Measurements from ENCODE around the gene BTBD2. TPM values are rescaled to one million over a fixed set of nuclear protein-coding genes. Genes with fewer than 3 reads are reported as not detected.

BTBD2 gene
- polyA plus RNA-seq, 4 donors, result 90.4 to 129 (median 95.5) TPM

DNA sequence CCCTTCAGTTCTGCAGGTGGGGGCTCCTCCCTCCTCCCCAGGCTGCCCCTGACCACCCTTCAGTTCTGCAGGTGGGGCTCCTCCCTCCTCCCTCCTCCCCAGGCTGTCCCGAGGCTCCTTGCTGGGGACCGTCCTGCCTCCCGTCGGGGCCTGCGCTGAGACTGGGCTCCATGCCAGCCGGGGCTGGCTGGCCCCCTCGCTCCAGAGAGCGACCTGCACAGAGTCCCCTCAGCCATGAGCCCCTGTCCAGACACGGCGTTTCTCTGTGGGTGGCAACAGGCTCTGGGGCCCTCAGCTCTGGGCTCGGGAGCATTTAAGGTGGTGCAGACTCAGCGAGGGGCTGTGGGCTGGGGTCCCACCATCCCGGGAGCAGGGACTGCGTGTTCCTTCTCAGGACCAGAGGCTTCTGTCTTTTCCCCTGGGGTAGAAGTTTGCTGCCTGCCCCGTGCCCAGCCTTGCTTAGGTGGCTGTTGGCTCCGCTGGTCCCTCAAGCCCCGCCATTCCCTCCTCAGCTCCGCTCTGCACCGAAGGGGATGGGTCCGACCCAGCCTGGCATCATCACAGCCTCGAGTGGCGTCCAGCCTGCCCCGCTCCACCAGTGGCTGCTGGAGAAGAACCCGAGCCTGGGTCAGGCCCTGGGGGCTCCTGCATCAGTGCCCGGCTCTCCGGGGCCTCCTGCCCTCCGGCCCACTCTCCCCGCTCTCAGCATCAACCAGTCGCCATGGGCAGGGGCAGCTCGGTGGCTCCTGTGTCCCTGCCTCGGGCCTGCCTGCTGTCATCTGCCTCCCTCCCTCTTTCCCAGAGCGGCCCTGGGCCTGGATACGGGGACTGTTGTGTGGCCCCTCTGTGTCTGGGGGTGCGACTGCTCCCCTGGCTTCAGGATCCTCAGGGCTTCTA is 47.0 kb downstream of the BTBD2 start:
- DNase-seq (ENCODE audit: low read depth in 4 of 4, low spot score in 3 of 4), result no peak

DNA sequence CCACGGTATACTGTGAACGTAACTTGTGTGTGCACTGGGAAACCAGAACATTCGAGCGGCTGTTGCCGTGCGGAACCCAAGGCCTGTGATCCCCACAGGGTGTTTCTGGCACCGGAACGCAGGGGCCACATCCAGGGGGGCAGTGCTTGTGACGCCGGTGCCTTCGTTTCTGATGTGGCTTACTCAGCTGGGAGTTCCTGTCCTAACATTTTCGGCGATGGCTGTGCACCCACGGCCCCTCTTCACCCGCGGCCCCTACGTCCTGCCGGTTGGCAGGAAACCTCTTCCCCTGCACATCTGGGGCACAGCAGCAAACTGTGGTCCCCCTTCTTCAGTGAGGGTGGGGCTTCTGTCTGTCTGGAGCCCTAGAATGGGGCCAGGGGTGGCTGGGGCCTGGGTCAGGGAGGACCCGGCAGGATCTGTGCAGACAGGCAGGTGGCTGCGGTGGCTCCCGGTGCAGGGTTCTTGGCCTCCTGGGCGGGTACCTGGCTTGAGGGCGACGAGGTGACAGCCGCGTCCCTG is 48.4 kb downstream of the BTBD2 start:
- no peak for DNase-seq (ENCODE audit: low read depth in 4 of 4, low spot score in 3 of 4)

DNA sequence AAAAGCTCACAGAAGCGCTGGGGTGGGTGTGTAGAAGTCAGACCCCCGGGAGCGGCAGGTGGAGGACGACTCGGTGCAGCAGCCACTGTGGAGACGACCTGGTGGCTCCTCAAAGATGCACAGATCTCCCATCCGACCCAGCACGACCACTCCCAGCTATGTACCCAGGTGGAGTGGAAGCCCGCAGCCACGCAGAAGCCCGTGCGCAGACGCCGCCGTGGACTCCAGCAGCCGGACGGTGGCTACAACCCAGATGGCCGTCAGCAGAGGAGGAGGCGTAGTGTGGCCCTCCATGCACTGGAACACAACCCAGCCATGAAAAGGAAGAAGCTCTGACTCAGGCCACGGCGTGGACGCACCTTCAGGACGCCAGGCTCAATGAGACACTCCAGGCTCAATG is 52.8 kb downstream of the BTBD2 start:
- no peak for DNase-seq (ENCODE audit: low read depth in 4 of 4, low spot score in 3 of 4)

DNA sequence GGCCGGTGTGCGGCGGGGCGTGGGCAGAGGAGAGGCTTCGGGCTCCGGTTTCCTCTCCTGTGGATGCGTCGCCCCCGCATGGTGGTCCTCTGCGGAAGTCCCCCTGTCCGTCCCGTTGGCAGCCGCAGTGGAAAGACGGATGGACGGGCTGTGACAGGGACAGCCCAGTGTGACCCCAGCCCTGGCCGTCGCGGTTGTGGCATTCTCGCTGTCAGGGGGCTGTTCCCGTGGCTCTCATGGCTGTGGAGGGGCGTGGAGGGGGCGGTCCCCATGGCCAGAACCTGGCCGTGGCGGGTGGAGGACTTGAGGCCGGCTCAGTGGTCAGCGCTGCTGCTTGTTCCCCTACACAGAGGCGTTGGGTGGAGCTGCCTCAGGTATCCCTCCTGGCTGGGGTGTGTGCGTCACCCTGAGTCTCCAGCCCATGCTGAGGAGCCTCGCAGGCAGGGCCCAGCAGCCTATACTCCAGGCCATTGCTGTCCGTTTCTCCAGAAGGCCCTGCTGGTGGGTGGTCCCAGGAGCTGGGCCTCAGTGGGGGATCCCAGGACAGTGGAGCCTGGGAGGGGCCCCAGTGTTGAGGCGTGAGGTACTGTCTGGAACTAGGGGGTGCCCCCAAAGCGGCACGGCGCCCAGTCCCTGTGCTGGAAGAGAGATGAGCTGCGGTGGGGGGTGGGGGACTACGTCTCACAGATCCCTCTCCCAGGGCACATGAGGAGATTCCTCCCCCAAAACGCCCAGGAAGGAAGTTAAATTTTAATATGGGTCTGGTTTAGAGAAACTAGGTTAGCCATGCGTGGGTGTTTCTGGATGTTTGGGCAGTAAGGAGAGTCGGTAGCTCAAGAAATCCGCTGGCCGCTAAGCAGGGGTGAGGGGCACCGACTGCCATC is 54.3 kb downstream of the BTBD2 start:
- DNase-seq (ENCODE audit: low read depth in 4 of 4, low spot score in 3 of 4), result no peak

DNA sequence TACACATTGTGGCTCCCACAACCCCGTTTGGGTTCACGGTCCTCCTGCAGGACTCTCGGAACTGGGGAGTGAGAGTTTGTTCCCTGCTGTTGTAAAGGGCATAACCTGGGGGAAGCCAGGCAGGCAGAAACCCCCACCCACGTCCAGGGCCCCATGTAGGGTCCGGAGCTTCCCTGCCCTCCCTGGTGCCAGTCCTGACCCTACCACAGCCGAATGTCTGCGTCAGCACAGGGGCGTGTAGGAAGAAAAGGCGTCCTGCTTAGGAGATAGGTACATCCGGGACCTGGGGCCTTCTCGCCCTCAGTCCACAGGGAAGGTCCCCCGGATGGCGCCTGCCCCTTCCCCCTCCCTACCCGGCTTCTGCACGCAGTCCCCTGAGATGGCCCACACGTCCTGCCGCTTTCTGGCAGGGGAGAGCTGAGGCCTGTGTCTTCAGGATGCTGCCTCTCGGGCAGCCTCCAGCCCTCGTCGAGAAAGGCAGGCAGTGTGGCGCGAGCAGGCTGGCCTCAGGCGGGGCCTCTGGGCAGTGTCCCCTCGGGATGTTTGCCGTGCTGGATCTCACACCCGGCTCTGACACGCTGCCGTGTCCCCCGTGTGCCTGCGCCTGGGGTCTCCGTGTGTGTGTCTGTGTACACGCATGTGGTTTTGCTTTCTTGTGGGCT is 55.5 kb downstream of the BTBD2 start:
- no peak for DNase-seq (ENCODE audit: low read depth in 4 of 4, low spot score in 3 of 4)

DNA sequence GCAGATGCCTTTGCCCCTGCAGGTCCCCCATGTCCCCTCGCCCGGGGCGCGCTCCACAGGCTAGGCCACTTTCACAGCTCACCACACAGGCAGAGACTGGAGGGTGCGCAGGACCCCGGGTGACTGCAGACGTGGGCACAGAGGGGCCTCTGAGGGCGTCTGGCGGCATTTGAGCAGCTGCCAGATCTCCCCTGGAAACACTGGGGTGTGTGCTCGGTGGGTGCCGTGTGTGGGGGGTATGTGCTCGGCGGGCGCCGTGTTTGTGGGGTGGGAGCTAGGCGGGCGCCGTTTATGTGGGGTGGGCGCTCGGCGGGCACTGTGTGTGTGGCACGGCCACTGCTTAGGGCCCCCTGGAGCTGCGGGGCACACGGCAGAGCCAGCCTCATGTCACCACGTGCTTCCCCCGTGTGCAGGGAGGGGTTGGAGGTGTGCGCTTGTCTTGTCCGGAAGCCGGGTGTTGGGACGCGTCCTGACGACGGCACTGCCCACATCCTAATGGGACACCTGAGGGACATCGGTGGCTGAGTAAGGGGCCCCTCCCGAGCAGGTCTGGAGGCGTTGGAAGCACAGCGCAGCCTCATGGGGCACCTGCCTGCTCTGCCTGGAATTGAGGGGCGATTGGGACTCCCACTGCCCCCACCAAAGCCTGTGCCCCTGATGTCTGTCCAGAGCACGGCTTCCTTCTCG is 57.8 kb downstream of the BTBD2 start:
- no peak for DNase-seq (ENCODE audit: low read depth in 4 of 4, low spot score in 3 of 4)

DNA sequence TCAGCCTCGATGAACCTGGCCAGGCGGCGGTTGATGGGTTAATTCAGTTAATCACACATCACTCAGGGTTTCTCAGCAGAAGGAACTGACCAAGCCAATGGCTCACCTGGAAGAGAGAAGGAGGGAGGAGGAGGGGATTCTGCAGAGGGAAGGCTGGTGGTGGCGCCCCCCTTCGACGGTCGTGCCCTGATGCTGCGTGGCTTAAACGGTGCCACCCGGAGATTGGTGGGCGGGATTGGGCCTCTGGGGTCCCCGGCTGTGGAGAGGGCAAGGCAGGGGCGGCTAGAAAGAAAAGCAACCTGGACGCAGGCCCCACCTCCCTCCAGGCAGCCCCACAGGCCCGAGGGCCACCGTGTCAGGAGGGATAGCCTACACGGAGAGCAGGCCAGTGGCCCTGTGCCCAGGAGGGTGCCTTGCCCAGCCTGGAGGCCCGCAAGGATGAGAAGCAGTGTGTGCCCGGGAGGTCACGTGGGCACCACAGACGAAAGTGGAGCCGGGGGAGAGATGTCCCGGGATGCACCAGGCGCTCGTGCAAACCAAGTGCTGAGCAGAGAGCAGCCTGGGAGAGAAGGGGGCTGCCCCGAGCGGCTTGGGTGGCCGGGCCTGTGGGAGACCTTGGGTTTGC is 58.5 kb downstream of the BTBD2 start:
- no peak for DNase-seq (ENCODE audit: low read depth in 4 of 4, low spot score in 3 of 4)

DNA sequence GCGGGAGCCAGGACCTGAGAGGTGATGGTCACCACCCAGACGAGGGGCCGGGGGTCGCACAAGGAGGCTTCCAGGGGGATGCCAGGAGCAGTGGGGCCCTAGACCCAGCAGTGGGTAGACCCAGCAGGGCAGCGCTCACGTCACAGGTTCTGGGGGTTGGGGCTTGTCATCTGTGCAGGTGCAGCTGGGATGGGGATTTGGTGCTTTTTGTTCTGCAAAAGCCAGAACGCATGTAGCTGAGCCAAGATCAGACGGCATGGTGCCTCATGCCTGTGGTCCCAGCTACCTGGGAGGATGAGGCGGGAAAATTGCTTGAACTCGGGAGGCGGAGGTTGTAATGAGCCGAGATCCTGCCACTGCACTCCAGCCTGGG is 59.4 kb downstream of the BTBD2 start:
- DNase-seq (ENCODE audit: low read depth in 4 of 4, low spot score in 3 of 4), result no peak

DNA sequence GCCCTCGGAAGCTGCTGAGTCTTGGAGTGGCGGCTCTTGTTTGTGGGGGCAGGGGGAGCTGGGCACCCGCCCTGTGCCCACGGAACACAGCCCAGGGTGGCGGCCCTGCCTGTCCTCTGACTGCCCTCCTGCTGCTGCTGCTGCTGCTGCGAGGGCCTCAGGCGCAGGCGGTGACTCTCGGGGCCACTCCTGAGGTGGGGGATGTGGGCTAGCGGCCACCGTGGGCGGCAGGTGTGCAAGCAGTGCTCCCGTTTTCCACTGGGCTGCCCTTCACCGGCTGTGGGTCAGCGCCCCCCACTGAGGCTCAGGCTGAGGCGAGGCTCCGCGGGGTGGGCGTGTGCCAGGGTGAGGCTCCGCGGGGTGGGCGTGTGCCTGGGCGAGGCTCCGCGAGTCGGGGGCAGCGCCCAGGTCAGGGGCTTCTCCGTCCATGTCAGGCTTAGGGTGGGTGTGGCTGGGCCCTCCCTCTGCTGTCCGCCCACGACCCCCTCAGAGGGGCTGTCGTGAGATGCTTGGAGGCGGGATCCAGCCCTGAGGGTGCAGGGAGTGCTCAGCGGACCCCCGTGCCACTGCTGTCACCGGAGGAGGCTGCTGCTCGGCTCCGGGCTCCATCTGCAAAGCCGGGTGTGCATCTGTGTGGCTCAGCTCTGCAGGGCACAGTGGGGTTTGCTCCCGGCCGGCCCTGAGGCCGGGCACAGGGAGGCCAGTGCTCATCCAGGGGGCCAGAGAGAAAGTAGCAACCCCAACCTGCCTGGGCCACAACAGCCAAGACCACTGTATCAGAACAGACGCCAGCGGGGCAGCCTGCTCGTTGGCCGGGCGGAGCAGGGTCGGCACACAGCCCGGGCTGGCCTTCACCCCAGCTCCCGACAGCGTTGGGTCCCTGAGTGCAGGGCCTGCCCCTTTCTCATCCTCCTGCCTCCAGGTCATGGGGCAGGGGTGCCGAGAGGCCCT is 60.1 kb downstream of the BTBD2 start:
- DNase-seq (ENCODE audit: low read depth in 4 of 4, low spot score in 3 of 4), result no peak

DNA sequence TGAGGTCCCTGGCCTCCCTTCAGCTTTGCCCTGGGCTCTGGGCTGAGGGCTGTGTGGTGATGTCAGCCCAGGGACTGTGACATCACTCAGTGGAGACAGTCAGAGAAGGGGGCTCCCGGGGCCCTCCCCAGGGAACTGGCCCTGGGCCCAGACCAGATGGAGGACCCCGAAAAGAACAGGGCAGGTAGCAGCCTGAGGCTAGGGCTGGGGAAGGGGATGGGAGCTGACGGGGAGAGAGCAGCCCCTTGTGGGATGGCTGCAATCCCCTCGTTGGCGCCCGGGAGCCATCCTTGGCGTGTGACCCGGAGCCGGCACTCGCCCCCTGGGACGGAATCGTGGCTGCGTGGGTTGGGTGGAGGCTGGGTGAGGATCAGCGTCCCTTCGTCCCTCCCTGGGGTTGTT is 61.0 kb downstream of the BTBD2 start:
- no peak for DNase-seq (ENCODE audit: low read depth in 4 of 4, low spot score in 3 of 4)

DNA sequence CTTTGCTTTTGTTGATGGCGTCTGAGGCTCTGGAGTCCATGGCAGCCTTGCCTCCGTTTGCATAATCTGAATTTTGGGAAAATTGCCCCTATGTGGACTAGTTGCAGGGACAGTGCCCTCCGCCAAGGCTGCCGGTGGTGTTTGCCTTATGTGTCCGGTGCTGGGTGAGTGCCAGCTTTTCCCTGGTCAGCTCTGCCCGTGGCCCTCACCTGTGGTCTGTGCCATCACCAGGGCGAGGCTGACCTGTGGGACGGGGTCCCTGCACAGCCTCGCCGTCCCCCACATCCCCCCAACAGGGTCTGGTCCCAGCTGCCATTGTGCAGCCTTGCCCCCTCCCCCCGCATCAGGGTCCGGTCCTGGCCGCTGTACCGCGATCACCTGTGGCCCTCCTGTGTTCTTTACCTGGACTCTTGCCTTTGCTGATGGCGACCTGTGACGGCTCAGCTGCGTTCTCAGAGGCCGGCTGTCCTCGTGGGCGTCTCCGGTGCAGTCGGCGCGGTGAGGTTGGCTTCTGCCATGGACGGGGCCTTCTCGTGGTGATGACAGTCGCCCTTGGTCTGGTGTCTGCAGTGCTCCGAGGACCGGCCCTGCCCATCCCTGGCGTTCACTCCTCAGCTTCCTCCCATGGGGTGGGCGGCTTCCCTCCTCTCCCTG is 61.9 kb downstream of the BTBD2 start:
- no peak for DNase-seq (ENCODE audit: low read depth in 4 of 4, low spot score in 3 of 4)

DNA sequence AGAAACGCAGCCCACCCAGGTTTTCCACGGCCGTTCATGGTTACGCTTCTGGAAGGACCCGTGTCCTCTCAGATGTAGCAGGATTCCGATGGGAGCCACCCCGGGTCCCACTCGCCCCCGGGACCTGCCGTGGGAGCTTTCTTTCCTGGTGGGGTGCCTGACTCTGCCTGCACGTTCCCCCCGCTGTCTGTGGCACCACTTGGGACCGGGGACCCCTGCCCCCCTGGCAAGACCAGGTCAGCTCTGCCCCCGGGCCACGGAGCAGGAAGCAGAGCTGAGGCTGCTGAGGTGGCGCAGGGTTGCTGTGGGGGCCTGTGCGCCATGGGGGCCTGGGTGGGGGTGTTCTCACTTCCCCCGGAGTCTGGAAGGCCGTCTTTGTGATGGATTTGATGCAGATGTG is 62.5 kb downstream of the BTBD2 start:
- no peak for DNase-seq (ENCODE audit: low read depth in 4 of 4, low spot score in 3 of 4)

DNA sequence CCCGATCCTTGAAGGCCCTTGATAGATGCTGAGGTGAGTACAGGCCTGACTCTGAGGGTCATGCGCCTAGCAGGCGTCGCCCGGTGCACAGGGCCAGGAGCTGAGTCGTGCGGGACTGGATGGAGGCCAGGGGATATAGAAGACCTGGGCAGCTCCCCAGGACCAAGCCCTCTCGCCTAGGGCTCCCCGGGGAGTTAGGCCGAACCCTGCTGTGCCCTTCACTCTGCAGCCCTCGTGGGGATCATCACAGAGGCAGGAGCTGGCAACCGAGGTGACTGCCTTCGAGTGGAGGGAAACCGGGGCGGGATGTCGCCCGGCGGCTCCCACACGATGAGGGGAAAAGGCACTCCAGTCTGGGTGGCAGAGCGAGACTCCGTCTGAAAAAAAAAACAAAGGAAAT is 62.9 kb downstream of the BTBD2 start:
- DNase-seq (ENCODE audit: low read depth in 4 of 4, low spot score in 3 of 4), result no peak

DNA sequence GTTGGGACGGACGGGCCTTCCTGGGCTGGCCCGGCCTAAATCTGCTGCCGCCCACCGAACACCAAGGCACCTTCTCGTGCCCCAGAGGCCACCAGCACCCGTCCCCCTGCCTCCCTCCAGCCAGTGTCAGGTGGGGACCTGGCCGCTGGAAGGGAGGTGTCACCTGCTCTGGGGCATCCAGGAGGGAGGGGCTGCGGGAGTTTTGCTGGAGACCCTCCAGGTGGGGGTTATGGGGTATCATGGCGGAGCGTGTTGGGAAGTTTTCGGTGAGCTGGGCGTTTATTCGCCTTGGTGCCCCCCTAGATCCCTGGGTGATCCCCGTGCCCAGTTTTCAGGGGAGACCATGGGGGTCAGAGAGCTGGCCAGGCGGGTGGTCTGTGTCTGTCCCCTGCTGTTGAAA is 64.9 kb downstream of the BTBD2 start:
- no peak for DNase-seq (ENCODE audit: low read depth in 4 of 4, low spot score in 3 of 4)

DNA sequence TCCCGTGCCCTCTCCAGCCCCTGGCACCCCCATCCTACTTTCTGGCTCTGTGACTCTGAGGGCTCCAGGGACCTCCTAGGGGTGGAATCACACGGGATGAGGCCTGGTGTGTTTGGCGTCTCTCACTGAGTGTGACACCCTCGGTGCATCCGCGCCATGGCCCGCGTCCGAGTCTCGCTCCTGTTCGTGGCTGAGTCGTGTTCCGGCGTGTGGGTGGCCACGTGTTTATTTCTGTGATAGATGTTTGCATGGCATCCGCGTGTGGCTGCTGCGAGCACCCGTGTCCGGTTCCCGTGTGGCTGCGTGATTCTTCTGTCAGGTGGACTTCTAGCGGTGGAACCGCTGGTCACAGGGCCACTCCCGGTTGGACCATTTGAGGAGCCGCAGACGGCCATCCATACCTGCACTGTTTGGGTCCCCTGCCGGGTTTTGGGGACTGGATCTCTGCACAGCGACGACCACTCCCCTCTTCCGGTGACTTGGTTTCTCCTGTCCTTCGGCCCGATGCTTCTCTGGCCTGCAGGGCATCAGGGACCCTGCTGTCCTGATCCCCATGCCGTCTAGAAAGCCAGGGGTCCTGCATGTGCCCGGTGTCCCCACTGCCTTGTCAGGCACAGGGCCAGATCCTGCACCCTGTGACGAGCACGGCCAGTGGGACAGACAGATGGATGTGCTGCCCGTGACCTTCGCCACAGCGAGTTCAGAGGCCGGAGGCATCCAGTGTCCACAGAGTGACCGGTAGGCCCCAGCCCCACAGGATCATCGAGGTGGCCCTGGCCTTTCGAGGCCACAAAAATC is 66.0 kb downstream of the BTBD2 start:
- DNase-seq (ENCODE audit: low read depth in 4 of 4, low spot score in 3 of 4), result no peak

DNA sequence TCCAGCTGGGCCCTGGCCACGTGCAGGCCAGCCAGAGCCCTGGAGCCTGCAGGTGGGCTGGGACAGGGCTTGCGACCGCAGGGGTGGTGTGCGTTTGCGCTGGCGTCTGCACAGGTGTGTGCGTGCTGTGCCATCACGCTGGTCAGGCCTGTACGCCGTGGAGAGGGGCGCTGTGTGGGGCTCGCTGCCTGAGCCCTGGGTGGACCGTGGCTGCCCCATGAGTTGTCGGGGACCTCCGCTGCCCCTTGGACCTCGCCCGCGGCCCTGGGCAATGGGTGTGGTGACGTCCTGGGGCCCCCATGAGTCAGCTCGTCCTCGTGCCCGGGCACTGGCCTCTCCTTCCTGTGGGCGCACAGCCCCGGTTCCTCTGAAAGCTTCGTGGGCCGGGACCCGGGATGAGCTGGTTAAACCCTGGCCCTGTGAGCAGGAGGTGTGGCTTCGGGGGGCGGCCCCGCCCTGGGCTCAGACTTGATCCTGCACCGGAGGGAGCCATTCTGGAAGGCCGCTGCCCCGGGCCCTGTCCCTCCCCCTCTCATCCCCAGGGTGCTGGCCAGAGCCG is 67.8 kb downstream of the BTBD2 start:
- DNase-seq (ENCODE audit: low read depth in 4 of 4, low spot score in 3 of 4), result no peak

DNA sequence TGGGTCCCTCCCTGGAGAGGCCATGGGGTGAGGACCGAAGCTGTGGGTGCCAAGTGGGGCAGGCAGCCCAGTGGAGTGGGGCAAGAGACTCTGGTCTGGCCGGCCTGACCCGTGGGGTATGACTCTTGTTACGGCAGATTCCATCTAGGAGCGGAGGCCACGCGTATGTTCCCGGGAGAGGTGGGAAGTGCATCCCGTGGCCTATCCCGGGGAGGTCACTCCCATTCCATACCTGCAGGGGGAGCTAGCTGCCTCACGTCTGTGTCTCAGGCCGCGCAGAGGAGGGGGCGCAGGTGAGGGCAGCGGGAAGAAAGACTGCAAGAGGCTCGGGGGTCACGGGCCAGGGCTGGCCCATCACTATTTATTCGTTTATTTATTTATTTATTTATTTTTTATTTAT is 69.6 kb downstream of the BTBD2 start:
- DNase-seq (ENCODE audit: low read depth in 4 of 4, low spot score in 3 of 4), result no peak

Measured in left renal pelvis (tissue), 4 donors.